ENCODE data around the gene SH3BP1. TPM values are rescaled to one million over a fixed set of nuclear protein-coding genes. Genes with fewer than 3 reads are reported as not detected.

SH3BP1 gene
- total RNA-seq, 5 donors from 2014 or later (not counting 1 experiment from before 2014, with no cell fraction given): 91.3 to 111 (median 93.6) TPM

- Histone ChIP-seq H3K27me3 (replicated peaks in 1 of 2; ENCODE audit: control insufficient read depth in 2 of 2, extremely low read depth in 1 of 2, insufficient read depth in 2 of 2, low read length in 1 of 2) (no peaks in the 10 kb centered on the region), H3K4me3 (ENCODE audit: control insufficient read depth in 1 of 2, extremely low read depth in 1 of 2, low read length in 1 of 2) (peak overlapping the region; percentile 91 to 95), H3K9me3 (no peaks in the 10 kb centered on the region), H3K36me3 (ENCODE audit: control insufficient read depth in 2 of 2, extremely low read depth in 1 of 2, insufficient read depth in 1 of 2, low read length in 1 of 2) (no peaks in the 10 kb centered on the region), H3K4me1 (ENCODE audit: control insufficient read depth in 1 of 2, extremely low read depth in 1 of 2, insufficient read depth in 2 of 2, low read length in 2 of 2) (peaks cover 27 to 76% of the 10 kb centered on the region in 2 experiments), H3K27ac (ENCODE audit: low read length) (peak overlapping the region; percentile 96)
- peak; percentile 88 to 96 (median 93) for DNase-seq
- CTCF ChIA-PET: interaction anchor here (0.6 to 8.6 kb wide), 9 partner anchors 9 to 69 kb away, joined by 3 to 61 read pairs (median 6); partner anchors contain the start of genes GGA1 (in 1 of the 2), NOL12 (in 1 of the 2) and PDXP (in 1 of the 2)
- Mint-ChIP-seq H3K36me3 (no peaks in the 10 kb centered on the region), H3K27ac (peak overlapping the region; percentile 95 to 98), H3K4me3 (peak overlapping the region; percentile 87 to 97 (median 87)), H3K9me3 (no peaks in the 10 kb centered on the region), H3K4me1 (peaks cover 48 to 66% (median 57%) of the 10 kb centered on the region in 3 donors), H3K27me3 (no peaks in the 10 kb centered on the region)
- WGBS (ENCODE audit: insufficient coverage): 2% methylated on average over 20 of the region's 42 CpGs
- POLR2A ChIA-PET: interaction anchor here (0.6 to 1.5 kb wide), 6 partner anchors 16 to 68 kb away, joined by 3 to 8 read pairs (median 5); partner anchors contain the start of gene GGA1 (in 1 of the 2)
- ATAC-seq (replicated peaks in 1 of 4): peak; percentile 86 to 90 (median 87)
These were observed 37.4 kb downstream of the SH3BP1 start for GRCh38 chr22:37676736-37677492.

- peak overlapping the region; percentile 64 to 91 for H3K4me3 ChIP-seq (ENCODE audit: control insufficient read depth in 1 of 2, extremely low read depth in 1 of 2, low read length in 1 of 2)
- Mint-ChIP-seq H3K9me3 (no peaks in the 10 kb centered on the region), H3K4me1 (peaks cover 42 to 60% (median 51%) of the 10 kb centered on the region in 3 donors), H3K36me3 (no peaks in the 10 kb centered on the region), H3K27me3 (no peaks in the 10 kb centered on the region), H3K27ac (peak overlapping the region; percentile 95 to 98), H3K4me3 (peak overlapping the region; percentile 87 to 97 (median 87))
- no peaks in the 10 kb centered on the region for H3K9me3 ChIP-seq
- ChIA-PET CTCF (interaction anchor here (0.6 to 8.6 kb wide), 7 partner anchors 8 to 69 kb away, joined by 3 to 61 read pairs (median 6); partner anchors contain the start of genes GGA1 (in 1 of the 2), NOL12 (in 1 of the 2) and PDXP (in 1 of the 2)), POLR2A (interaction anchor here (0.6 to 1.5 kb wide), 6 partner anchors 9 to 69 kb away, joined by 3 to 8 read pairs (median 5); partner anchors contain the start of genes GGA1 (in 1 of the 2) and NOL12 (in 1 of the 2))
- H3K36me3 ChIP-seq (ENCODE audit: control insufficient read depth in 2 of 2, extremely low read depth in 1 of 2, insufficient read depth in 1 of 2, low read length in 1 of 2): no peaks in the 10 kb centered on the region
- H3K27ac ChIP-seq (ENCODE audit: low read length): peak overlapping the region; percentile 96
- WGBS (ENCODE audit: insufficient coverage): 50% methylated on average over 10 of the region's 15 CpGs
- peaks cover 21 to 71% of the 10 kb centered on the region in 2 experiments for H3K4me1 ChIP-seq (ENCODE audit: control insufficient read depth in 1 of 2, extremely low read depth in 1 of 2, insufficient read depth in 2 of 2, low read length in 2 of 2)
- no peaks in the 10 kb centered on the region for H3K27me3 ChIP-seq (replicated peaks in 1 of 2; ENCODE audit: control insufficient read depth in 2 of 2, extremely low read depth in 1 of 2, insufficient read depth in 2 of 2, low read length in 1 of 2)
- ATAC-seq (replicated peaks in 1 of 4): peak; percentile 59 to 65 (median 62)
- DNase-seq: peak in 2 of 35 experiments; percentile 67 to 77
These were observed 38.1 kb downstream of the SH3BP1 start for GRCh38 chr22:37677493-37677974.

GRCh38 chr22:37678372-37678771 lies 38.9 kb downstream of the SH3BP1 start:
- no peak for ATAC-seq (replicated peaks in 1 of 4)
- H3K27ac Mint-ChIP-seq: peak overlapping the region in 1 of 2 donors; percentile 85
- H3K36me3 Mint-ChIP-seq: no peaks in the 10 kb centered on the region
- Histone ChIP-seq H3K9me3 (no peaks in the 10 kb centered on the region), H3K36me3 (ENCODE audit: control insufficient read depth in 2 of 2, extremely low read depth in 1 of 2, insufficient read depth in 1 of 2, low read length in 1 of 2) (no peaks in the 10 kb centered on the region), H3K27ac (ENCODE audit: low read length) (peak overlapping the region; percentile 96), H3K4me3 (ENCODE audit: control insufficient read depth in 1 of 2, extremely low read depth in 1 of 2, low read length in 1 of 2) (no peak overlapping the region), H3K4me1 (ENCODE audit: control insufficient read depth in 1 of 2, extremely low read depth in 1 of 2, insufficient read depth in 2 of 2, low read length in 2 of 2) (peaks cover 13 to 62% of the 10 kb centered on the region in 2 experiments), H3K27me3 (replicated peaks in 1 of 2; ENCODE audit: control insufficient read depth in 2 of 2, extremely low read depth in 1 of 2, insufficient read depth in 2 of 2, low read length in 1 of 2) (no peaks in the 10 kb centered on the region)
- no peaks in the 10 kb centered on the region for H3K9me3 Mint-ChIP-seq
- H3K4me1 Mint-ChIP-seq: peaks cover 34 to 52% (median 48%) of the 10 kb centered on the region in 3 donors
- H3K27me3 Mint-ChIP-seq: no peaks in the 10 kb centered on the region
- WGBS (ENCODE audit: insufficient coverage): 82% methylated on average over 13 of the region's 18 CpGs
- CTCF ChIA-PET: interaction anchor here in 1 of 2 donors (0.7 to 8.6 kb wide), 2 partner anchors 13 to 21 kb away, joined by 3 to 61 read pairs; partner anchors contain the start of gene PDXP
- POLR2A ChIA-PET: no interaction called here
- peak overlapping the region in 1 of 3 donors; percentile 87 for H3K4me3 Mint-ChIP-seq
- DNase-seq: no peak

GRCh38 chr22:37679670-37680069 lies 40.2 kb downstream of the SH3BP1 start:
- ChIA-PET POLR2A (no interaction called here), CTCF (interaction anchor here (0.6 to 8.6 kb wide), 5 partner anchors 16 to 47 kb away, joined by 3 to 61 read pairs (median 3); partner anchors contain the start of gene PDXP (in 1 of the 2))
- Histone ChIP-seq H3K27me3 (replicated peaks in 1 of 2; ENCODE audit: control insufficient read depth in 2 of 2, extremely low read depth in 1 of 2, insufficient read depth in 2 of 2, low read length in 1 of 2) (no peaks in the 10 kb centered on the region), H3K27ac (ENCODE audit: low read length) (no peak overlapping the region), H3K4me3 (ENCODE audit: control insufficient read depth in 1 of 2, extremely low read depth in 1 of 2, low read length in 1 of 2) (no peak overlapping the region), H3K36me3 (ENCODE audit: control insufficient read depth in 2 of 2, extremely low read depth in 1 of 2, insufficient read depth in 1 of 2, low read length in 1 of 2) (no peaks in the 10 kb centered on the region), H3K4me1 (ENCODE audit: control insufficient read depth in 1 of 2, extremely low read depth in 1 of 2, insufficient read depth in 2 of 2, low read length in 2 of 2) (peaks cover 11 to 49% of the 10 kb centered on the region in 2 experiments), H3K9me3 (no peaks in the 10 kb centered on the region)
- no peak for ATAC-seq (replicated peaks in 1 of 4)
- peak overlapping the region in 2 of 3 donors; percentile 9 to 34 for H3K4me3 Mint-ChIP-seq
- peak overlapping the region; percentile 39 to 69 for H3K27ac Mint-ChIP-seq
- no peaks in the 10 kb centered on the region for H3K27me3 Mint-ChIP-seq
- 96% methylated on average over 5 of the region's 8 CpGs for WGBS (ENCODE audit: insufficient coverage)
- peaks cover 26 to 40% (median 37%) of the 10 kb centered on the region in 3 donors for H3K4me1 Mint-ChIP-seq
- H3K36me3 Mint-ChIP-seq: no peaks in the 10 kb centered on the region
- no peak for DNase-seq
- no peaks in the 10 kb centered on the region for H3K9me3 Mint-ChIP-seq

GRCh38 chr22:37680191-37680851 lies 40.9 kb downstream of the SH3BP1 start:
- Histone ChIP-seq H3K27ac (ENCODE audit: low read length) (no peak overlapping the region), H3K4me1 (ENCODE audit: control insufficient read depth in 1 of 2, extremely low read depth in 1 of 2, insufficient read depth in 2 of 2, low read length in 2 of 2) (peaks cover 11 to 43% of the 10 kb centered on the region in 2 experiments), H3K9me3 (no peaks in the 10 kb centered on the region), H3K36me3 (ENCODE audit: control insufficient read depth in 2 of 2, extremely low read depth in 1 of 2, insufficient read depth in 1 of 2, low read length in 1 of 2) (no peaks in the 10 kb centered on the region), H3K27me3 (replicated peaks in 1 of 2; ENCODE audit: control insufficient read depth in 2 of 2, extremely low read depth in 1 of 2, insufficient read depth in 2 of 2, low read length in 1 of 2) (no peaks in the 10 kb centered on the region), H3K4me3 (ENCODE audit: control insufficient read depth in 1 of 2, extremely low read depth in 1 of 2, low read length in 1 of 2) (no peak overlapping the region)
- H3K36me3 Mint-ChIP-seq: no peaks in the 10 kb centered on the region
- no peaks in the 10 kb centered on the region for H3K27me3 Mint-ChIP-seq
- ChIA-PET POLR2A (interaction anchor here in 1 of 2 donors (1.2 kb wide), 1 partner anchor 37 kb away, joined by 3 read pairs; no protein-coding TSS in a partner anchor), CTCF (interaction anchor here (0.6 to 8.6 kb wide), 5 partner anchors 16 to 36 kb away, joined by 3 to 61 read pairs (median 8); partner anchors contain the start of gene PDXP (in 1 of the 2))
- ATAC-seq (replicated peaks in 1 of 4): no peak
- peaks cover 24 to 34% (median 31%) of the 10 kb centered on the region in 3 donors for H3K4me1 Mint-ChIP-seq
- H3K4me3 Mint-ChIP-seq: no peak overlapping the region
- H3K27ac Mint-ChIP-seq: peak overlapping the region in 1 of 2 donors; percentile 69
- 96% methylated on average over 4 of the region's 7 CpGs for WGBS (ENCODE audit: insufficient coverage)
- DNase-seq: no peak
- no peaks in the 10 kb centered on the region for H3K9me3 Mint-ChIP-seq

Measured in T-cell (primary cell).